Measurements from ENCODE around the gene C5orf15.
A peak's percentile ranks its signal among the peaks of the same experiment; 100 is the strongest.
"Not testable (repeated sequence)": the region's sequence is repeated elsewhere in the genome, so short reads cannot be mapped to it uniquely, and the experiment has no call there.

The C5orf15 gene

DNA sequence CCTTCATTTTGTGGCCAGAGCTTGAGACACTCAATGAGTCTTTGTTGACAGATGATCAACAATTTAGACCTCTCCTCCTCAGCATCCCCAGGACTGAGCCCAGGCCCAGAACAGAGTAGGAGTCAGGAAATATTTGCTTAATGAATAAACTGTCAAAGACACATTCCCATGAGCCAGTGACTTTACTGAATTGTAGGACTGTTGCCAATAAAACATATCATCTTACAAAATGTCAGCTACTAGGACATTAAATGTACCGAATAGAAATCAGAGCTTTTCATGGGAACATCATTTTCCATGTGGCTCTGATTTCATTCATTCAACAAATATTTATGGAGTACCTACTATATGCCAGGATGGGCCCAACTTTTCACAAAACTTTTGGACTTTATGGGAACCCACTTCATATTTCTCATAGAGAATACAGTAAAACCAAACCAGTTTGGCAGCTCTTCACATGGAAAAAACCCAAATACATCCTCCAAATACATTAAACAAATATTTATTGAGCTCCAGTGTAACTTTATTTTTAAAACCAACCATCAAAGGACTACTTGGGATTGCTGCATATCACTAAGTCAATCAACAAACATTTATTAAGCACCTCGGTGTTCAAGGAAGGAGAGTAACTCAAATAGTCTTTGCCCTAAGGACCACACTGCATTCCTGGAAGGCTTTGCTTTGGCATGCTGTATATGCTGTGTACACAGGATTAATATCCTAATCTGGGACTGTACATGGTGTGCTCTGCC lies 24.9 kb upstream of the C5orf15 start:
- no peak for DNase-seq

- DNase-seq: no peak
Measured at GRCh38 chr5:133992429-133993155, 24.2 kb upstream of the C5orf15 start.

DNA sequence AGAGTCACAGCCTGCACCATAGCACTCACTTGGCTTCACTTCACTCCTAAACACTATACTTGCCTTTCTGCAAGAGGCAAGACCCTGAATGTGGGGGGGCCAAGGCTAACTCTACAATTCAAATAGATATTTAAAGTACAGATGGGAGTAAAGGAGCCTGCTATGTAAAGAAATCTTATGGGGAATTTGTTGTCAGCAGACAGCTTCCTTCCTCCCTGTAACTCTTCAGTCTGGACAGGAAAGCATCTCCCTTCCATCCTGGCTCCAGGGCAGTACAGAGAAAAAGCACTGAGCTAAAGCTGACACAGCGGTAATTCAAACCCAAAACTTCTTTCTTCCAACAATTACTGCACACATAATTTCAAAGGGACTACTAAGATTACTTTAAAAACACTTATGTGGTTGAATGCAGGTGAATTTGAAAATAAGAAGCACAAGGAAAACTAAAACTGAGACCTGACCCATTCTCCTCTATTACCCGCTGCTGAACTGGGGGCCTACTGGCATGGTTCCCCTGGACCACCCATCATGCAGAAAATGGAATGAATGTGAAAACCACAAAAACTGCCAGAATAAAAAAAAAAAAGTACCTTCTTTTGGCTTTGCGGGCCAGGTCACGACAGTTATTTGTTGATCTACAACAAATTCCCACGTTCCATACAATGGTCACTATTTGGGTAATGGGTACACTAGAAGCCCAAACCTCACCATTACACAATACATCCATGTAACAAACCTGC lies 22.9 kb upstream of the C5orf15 start:
- DNase-seq: no peak

GRCh38 chr5:133990396-133990795 lies 22.0 kb upstream of the C5orf15 start:
- peak; percentile 38 for DNase-seq

- DNase-seq: no peak
Measured at GRCh38 chr5:133985540-133986180, 17.2 kb upstream of the C5orf15 start.

DNA sequence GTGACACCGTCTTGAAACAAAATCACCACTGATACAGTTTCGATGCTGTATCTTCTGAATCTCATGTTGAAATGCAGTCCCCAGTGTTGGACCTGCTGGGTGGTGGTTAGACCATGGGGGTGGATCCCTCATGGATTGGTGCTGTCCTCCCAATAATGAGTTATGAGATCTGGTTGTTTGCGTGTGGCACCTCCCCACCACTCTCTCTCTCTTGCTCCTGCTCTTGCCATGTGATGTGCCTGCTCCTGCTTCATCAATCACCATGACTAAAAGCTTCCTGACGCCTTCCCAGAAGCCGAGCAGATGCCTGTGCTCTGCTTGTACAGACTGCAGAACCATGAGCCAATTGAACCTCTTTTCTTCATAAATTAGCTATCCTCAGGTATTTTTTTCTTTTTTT lies 15.2 kb upstream of the C5orf15 start:
- no peak for DNase-seq

GRCh38 chr5:133981714-133982113 lies 13.3 kb upstream of the C5orf15 start:
- no peak for DNase-seq

DNA sequence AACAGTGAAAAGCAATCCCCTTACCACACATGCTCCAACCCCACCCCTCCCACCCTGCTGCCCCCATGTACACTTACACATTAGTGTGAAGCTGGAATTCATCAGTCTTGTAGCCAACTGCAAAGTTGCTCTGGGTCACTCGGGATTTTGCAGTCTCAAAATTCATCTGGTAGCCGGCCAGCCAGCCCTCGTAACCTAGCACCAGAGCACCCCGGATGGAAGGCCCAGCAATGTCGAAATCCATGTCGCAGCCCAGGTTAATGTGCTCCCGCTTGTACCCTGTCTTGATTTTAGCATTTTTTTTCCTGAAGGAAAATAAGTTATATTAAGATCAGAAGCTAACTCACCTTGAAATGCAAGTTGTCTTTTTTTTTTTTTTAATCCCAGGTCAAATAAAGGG lies 12.2 kb upstream of the C5orf15 start:
- no peak for DNase-seq

GRCh38 chr5:133978943-133979342 lies 10.5 kb upstream of the C5orf15 start:
- DNase-seq: no peak

DNA sequence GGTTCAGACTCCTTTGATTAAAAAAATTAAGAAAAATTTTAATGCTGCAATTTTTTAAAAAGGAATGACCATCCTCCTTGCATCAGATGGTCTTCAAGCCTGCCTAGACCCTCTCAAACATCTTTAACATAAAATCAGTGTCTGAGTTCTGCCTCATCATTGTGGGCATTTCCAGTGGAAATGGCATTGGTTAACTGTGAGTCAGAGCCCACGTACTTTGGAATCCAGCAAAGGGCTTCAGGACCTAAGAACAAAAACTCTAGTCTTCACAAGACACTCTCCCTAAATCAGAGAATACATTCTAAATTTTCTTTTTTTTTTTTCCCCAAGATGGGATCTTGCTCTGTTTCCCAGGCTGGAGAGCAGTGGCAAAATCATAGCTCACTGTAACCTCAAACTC lies 9.4 kb upstream of the C5orf15 start:
- no peak for DNase-seq

DNA sequence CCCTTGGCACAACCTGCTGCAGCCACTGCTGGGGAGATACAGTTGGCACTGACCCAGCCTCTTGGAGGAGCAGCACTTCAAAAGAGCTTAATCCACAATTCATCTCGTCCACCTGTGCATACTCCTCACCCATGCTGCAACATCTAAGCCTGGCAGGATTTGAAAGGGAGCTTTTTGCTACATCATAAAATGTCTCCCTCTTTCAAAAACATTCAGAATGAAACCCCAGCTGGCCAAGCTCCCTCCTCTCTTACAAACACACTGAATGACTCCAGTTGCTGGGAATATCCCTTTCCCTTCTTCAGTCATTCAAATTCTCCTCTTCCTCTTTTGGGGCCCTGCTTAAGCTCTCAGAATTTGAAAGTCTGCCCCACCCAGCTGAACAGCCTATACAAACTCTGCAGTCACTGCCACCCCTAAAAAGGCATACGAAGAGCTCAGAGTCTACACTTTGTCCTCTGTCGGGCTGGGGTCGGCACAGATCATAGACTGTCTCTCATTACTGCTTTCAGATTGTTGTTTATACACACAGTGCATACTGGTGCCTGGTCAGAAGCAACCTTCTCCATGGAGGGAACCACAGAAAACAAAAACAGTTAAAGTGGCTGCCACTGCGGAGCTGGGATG lies 8.8 kb upstream of the C5orf15 start:
- DNase-seq: no peak

GRCh38 chr5:133975546-133975945 lies 7.1 kb upstream of the C5orf15 start:
- DNase-seq: not testable (repeated sequence)

- DNase-seq: no peak
Measured at GRCh38 chr5:133974142-133974541, 5.7 kb upstream of the C5orf15 start.

DNA sequence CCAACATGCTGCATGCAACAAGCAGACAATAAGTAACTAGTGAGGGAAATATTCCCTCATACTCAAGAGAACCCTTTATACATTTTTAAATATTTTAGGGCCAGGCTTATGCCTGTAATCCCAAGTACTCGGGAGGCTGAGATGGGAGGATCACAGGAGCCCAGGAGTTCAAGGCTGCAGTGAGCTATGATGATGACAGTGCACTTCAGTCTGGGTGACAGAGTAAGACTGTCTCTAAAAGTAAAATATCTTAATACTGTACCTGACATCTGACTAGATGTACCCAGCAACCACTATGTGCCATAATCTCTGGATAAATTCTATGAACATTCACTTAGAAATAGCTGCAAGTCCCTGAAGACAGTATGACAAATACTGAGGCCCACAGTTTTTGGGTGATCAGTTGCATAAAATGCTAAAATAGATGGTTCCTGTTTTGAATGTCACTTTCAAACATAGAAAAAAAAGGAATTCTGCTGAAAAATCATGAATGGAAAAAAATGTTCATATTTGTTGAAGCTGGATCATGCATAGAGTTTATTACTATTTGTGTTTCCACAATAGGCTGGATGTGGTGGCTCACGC lies 2.0 kb upstream of the C5orf15 start:
- DNase-seq: no peak

- DNase-seq: no peak
Measured at GRCh38 chr5:133969654-133970324, 1.4 kb upstream of the C5orf15 start.

DNA sequence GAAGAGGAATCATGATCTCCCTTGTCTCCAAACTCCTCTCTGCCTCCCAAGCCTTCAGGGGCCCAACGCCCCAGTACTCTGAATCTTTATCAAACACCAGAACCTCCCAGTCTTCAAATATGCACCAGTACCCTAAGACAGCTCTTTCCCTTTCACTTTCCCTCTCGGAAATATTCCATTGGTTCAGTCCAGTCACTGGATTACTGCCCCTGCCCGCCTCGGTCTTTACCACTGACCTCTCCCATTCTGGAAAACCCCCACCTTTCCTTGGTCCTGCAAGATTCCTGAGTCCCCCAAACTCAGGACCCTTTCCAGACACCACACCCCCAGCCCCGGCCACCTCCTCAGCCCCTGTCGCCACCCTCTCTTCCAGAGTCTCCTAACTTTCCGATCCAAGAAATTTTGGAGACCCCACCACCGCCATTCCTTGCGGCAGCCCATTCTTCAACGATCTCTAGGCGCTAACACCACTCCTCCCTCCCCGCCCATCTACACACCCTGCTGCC lies 674 bp downstream of the C5orf15 start:
- no peak for DNase-seq

- no peak for DNase-seq
Measured at GRCh38 chr5:133967124-133967523, 1.3 kb downstream of the C5orf15 start.

DNA sequence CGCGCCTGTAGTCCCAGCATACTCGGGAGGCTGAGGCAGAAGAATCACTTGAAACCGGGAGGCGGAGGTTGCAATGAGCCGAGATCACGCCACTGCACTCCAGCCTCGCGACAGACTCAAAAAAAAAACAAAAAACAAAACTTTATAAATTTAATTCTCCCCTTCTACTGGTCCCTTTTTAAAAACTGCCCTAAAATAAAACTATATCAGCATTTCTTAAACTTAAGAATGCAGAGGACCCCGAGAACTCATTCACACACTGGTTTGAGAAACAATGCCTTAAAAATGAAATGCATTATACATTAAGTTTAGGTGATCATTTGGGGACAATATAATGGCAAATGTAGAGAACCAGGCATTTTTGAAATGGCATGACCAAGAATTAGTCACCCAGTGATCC lies 2.3 kb downstream of the C5orf15 start:
- no peak for DNase-seq

- no peak for DNase-seq
Measured at GRCh38 chr5:133963493-133964128, 4.8 kb downstream of the C5orf15 start.

GRCh38 chr5:133962801-133963476 lies 5.5 kb downstream of the C5orf15 start:
- DNase-seq: no peak

DNA sequence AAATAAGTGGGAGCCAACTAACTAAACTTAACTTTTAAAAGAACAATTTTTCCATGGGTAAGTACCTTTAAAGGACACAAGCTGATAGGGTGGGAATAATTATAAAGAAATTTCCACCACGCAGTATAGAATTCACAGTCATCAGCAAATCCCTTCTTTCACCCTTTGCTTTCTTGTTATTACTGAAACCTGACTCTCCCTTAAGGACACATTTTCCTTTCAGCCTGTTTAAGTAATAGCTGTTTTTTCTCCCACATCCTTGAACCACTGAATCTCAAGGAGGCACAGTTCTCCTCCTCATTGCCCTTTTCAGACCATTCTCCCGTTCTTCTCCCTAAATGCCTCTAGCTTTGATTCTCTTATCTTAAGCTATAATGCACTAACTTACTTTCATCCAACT lies 6.3 kb downstream of the C5orf15 start:
- no peak for DNase-seq

Measured in NCI-H1436 treated with DMSO at 0.1 percent for 48 hours (cell line).